Psoas muscle (tissue), 8 donors: ENCODE results near the gene BID. TPM values are rescaled to one million over a fixed set of nuclear protein-coding genes. Genes with fewer than 3 reads are reported as not detected.
A peak's percentile ranks its signal among the peaks of the same experiment; 100 is the strongest.
"Not testable (repeated sequence)": the region's sequence is repeated elsewhere in the genome, so short reads cannot be mapped to it uniquely, and the experiment has no call there.

ENCODE experiments used
- ATAC-seq, 4 donors: fragments of 200-7000 bp; cut with Tn5 transposase; one replicate each; pipeline ENCODE4 v1.9.1; 2020; ENCODE audit warnings: moderate library complexity in 3 of 4, mild to moderate bottlenecking in 2 of 4
- DNase-seq, 2 donors: peaks; one replicate each; pipeline ENCODE4 v3.0.0-alpha.2; 2020
- H3K27ac ChIP-seq: fragments of 200-600 bp; one replicate; pipeline ENCODE4 v1.8.0; 2022
- H3K27me3 ChIP-seq, 3 donors: fragments of 200-600 bp in 1 of 3; one replicate each; pipeline versions ENCODE4 v1.6.1 to v1.8.0; 2013 to 2022; ENCODE audit warnings: low read length in 2 of 3, mild to moderate bottlenecking in 2 of 3, moderate library complexity in 1 of 3; ENCODE audit not compliant: insufficient read depth in 3 of 3
- H3K36me3 ChIP-seq, 2 donors: fragments of 200-600 bp in 1 of 2; one replicate each; pipeline versions ENCODE4 v1.6.1 to v1.8.0; 2013 to 2022; ENCODE audit warnings: low read depth in 1 of 2, mild to moderate bottlenecking in 1 of 2, moderate library complexity in 1 of 2; ENCODE audit not compliant: insufficient read depth in 1 of 2
- H3K4me1 ChIP-seq: fragments of 200-600 bp; one replicate; pipeline ENCODE4 v1.8.0; 2022
- H3K4me3 ChIP-seq: fragments of 200-600 bp; one replicate; pipeline ENCODE4 v1.8.0; 2022; ENCODE audit warnings: mild to moderate bottlenecking
- H3K9me3 ChIP-seq: fragments of 200-600 bp; one replicate; pipeline ENCODE4 v1.8.0; 2022
- WGBS, 3 donors: extraction: QIAGEN DNeasy Blood & Tissue Kit; methylation state at CpG; one replicate each; pipeline versions ENCODE4 v1.1.6 to v1.1.7; 2013; 5-methylcytosine and 5-hydroxymethylcytosine counted together
- intact Hi-C, 2 donors: fragments of 100-400 bp; cut with DNase I; formaldehyde crosslinking; loops; one replicate each; pipeline versions ENCODE4 v1.11.0 to v1.14.2; 2022
- polyA plus RNA-seq, 3 donors: library from polyadenylated mRNA; stranded (reverse); fragments of 200-250 nt; gene quantifications; one replicate each; pipeline ENCODE4 v1.2.3, GENCODE V29; 2013
- total RNA-seq, 4 donors: library from RNA; stranded (reverse); fragmentation: NEBNext Ultra II Directional in 2 of 4; extraction: Animal tissue kit (Norgen Biotek cat#: 25700) in 2 of 4; gene quantifications; one replicate each; pipeline versions ENCODE4 v1.2.1 to v1.2.4, GENCODE V29; 2021 to 2023
- TF ChIP-seq, protein P1 (sequence below): fragments of 200-600 bp; IDR thresholded peaks from one replicate; pipeline ENCODE4 v1.8.0; 2022; ENCODE audit warnings: antibody characterized with exemption
- donor health status: healthy with polysubstance abuse.
- donor health status: DM: no; HTN: no; CAD: no; lungs with moderate emphysema.
- donor health status: Bipolar disorder and iron deficiency.
- donor health status: healthy.
- donor health status: DM: yes; HTN: yes; CAD: no.
- donor health status: DM: no; HTN: no; CAD: no.
- donor health status: DM: no; HTN: no; CAD: no.
- donor health status: DM: yes; HTN: yes; CAD: no.

Gene BID
- total and polyA plus RNA-seq, 7 donors, result 5.6 to 27.4 (median 9.9) TPM

DNA sequence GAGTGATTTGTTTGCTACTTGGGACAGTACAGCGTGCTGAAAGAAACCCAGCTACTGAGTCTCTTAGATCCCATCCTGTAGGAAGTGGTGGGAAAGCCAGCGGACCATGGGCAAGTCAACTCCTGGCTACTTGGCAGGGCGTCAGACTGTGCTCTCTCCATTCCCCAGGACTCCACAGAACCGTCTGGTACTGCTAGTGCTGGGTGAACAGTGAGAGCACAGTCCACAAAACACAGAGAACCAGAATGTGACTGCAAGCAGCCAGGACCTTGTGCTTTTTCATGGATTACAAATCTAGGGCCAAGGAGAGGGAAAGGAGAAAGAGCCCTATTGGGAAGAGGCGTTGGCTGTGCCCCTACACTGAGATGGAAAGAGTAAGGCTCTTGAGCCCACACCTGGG, 10.2 kb downstream of the BID start:
- ATAC-seq, result no peak
- Histone ChIP-seq H3K27me3 (no peaks in the 10 kb centered on the region), H3K27ac (no peak overlapping the region), H3K36me3 (no peaks in the 10 kb centered on the region), H3K4me3 (no peak overlapping the region), H3K9me3 (no peaks in the 10 kb centered on the region), H3K4me1 (no peaks in the 10 kb centered on the region)
- intact Hi-C loops, result no loop called here
- WGBS, 3 donors, result 71 to 76% (median 74%) methylated on average over 5 of the region's 5 CpGs
- TF ChIP-seq, protein P1, sequence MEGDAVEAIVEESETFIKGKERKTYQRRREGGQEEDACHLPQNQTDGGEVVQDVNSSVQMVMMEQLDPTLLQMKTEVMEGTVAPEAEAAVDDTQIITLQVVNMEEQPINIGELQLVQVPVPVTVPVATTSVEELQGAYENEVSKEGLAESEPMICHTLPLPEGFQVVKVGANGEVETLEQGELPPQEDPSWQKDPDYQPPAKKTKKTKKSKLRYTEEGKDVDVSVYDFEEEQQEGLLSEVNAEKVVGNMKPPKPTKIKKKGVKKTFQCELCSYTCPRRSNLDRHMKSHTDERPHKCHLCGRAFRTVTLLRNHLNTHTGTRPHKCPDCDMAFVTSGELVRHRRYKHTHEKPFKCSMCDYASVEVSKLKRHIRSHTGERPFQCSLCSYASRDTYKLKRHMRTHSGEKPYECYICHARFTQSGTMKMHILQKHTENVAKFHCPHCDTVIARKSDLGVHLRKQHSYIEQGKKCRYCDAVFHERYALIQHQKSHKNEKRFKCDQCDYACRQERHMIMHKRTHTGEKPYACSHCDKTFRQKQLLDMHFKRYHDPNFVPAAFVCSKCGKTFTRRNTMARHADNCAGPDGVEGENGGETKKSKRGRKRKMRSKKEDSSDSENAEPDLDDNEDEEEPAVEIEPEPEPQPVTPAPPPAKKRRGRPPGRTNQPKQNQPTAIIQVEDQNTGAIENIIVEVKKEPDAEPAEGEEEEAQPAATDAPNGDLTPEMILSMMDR, result no peak
- DNase-seq, result no peak

DNA sequence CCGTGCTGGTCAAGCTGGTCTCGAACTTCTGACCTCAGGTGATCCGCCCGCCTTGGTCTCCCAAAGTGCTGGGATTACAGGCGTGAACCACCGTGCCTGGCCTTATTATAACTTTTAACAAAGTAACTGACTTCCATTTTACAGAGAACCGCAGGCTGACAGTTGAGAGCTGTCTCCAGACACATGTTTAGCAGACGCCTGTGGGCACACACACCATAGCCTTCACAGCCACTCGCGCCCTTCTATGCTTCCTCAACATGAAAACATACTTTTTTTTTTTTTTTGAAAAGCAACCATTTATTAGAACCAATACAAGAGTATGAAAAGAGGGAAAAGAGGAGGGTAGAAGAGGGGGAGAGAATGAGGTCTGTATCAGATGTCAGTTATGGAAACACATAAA, 10.8 kb downstream of the BID start:
- H3K27me3 ChIP-seq, intact Hi-C loops, H3K4me3 ChIP-seq, DNase-seq, H3K9me3 ChIP-seq, ATAC-seq, H3K36me3 ChIP-seq, H3K27ac ChIP-seq, H3K4me1 ChIP-seq: not testable (repeated sequence)
- 83 to 91% (median 89%) methylated on average over 10 of the region's 10 CpGs for WGBS, 3 donors

DNA sequence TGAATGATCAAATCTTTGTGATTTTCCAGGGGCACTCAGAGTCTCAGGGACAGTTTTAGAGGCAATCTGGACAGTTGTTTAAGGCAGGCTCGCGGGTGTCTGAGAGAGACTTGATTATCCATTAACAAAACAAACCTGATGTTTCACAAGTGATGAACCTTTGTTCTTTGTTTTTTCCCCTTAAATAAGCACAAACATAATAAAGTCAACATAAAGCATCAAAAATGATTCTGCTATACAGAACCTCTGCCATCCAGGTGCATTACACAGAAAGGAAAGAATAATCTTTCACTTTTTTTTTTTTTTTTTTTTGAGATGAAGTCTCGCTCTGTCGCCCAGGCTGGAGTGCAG, 13.2 kb downstream of the BID start:
- no peak overlapping the region for H3K27ac ChIP-seq
- 84 to 93% (median 93%) methylated on average over 2 of the region's 4 CpGs for WGBS, 3 donors
- ATAC-seq (no peak), DNase-seq (no peak)
- no peak overlapping the region for H3K4me3 ChIP-seq
- no peaks in the 10 kb centered on the region for H3K4me1 ChIP-seq
- intact Hi-C loops, result no loop called here
- H3K36me3 ChIP-seq, result no peaks in the 10 kb centered on the region
- H3K27me3 ChIP-seq, result no peaks in the 10 kb centered on the region
- TF ChIP-seq, protein P1, result no peak
- H3K9me3 ChIP-seq, result no peaks in the 10 kb centered on the region

DNA sequence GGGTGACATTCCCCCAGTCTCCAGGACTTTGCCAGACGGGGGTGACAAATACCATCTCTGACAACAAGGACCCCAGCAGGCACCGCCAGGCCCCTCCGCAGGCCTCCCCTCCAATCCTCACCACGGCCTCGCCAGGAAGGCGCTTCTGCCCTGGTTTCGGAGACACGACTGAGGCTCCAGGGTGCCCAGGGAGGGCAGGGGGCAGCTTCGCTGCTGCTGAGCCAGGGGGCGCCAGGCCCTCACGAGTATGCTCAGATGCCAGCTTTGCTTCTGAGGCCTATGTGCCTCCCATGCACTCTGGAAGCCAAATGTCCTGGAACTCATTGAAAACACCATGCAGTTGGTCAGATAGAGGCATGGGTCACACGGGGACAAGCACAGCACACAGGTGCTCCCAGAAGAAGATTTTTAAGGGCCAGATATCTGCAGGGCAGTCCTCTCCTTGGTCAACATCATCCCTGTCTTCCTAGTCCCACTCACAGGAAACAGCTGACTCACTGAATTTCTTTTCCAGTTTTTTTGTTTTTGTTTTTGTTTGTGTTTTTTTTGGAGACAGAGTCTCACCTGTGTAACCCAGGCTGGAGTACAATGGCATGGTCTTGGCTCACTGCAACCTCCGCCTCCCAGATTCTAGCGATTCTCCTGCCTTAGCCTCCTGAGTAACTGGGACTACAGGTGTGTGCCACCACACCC, 19.9 kb downstream of the BID start:
- Histone ChIP-seq H3K4me3 (no peak overlapping the region), H3K27me3 (no peaks in the 10 kb centered on the region), H3K36me3 (no peaks in the 10 kb centered on the region), H3K4me1 (no peaks in the 10 kb centered on the region), H3K27ac (no peak overlapping the region), H3K9me3 (no peaks in the 10 kb centered on the region)
- 86 to 92% (median 87%) methylated on average over 14 of the region's 14 CpGs for WGBS, 3 donors
- ATAC-seq (peak in 1 of 4 donors; percentile 51), DNase-seq (no peak)
- TF ChIP-seq, protein P1, result no peak
- intact Hi-C loops, result no loop called here

DNA sequence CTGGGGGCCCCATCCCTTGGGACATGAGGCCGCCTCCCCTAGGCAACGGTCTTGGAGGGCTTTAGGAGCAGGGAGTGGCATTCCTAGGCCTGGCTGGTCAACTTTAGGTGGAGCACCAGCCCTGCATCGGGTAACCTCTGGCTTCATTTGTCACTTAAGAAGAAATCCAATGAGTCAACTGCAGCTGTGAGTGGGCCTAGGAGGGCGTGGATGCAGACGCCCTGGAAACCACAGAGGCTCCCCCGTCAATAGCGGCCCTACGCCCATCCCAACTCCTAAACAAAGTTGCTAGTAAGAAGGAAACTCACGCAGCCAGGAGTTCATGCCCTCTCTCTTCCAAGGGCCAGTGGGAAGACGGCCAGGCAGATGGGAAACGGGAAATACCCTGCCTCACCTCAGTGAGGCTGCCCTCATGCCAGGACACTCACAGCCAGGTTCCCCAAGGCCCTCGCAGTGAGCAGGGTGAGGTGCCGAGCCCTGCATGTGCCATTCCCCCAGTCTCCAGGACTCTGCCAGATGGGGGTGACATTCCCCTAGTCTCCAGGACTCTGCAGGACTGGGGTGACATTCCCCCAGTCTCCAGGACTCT, 20.8 kb downstream of the BID start:
- H3K36me3 ChIP-seq, result no peaks in the 10 kb centered on the region
- WGBS, 3 donors, result 88 to 90% (median 89%) methylated on average over 13 of the region's 13 CpGs
- H3K27ac ChIP-seq, result no peak overlapping the region
- H3K27me3 ChIP-seq, result no peaks in the 10 kb centered on the region
- no peaks in the 10 kb centered on the region for H3K4me1 ChIP-seq
- DNase-seq, result no peak
- no peaks in the 10 kb centered on the region for H3K9me3 ChIP-seq
- H3K4me3 ChIP-seq, result no peak overlapping the region
- TF ChIP-seq, protein P1, result no peak
- ATAC-seq, result no peak
- intact Hi-C loops, result no loop called here
